Mucosa of gallbladder (tissue), 1 donor: ENCODE data around the gene SLC6A12. TPM values are rescaled to one million over a fixed set of nuclear protein-coding genes. Genes with fewer than 3 reads are reported as not detected.

Experiments used
- total RNA-seq: library from RNA; stranded (reverse); gene quantifications from one replicate; pipeline ENCODE4 v1.2.1, GENCODE V29; 2021
- donor health status: DM: no; HTN: no; CAD: no.

Gene SLC6A12
- total RNA-seq, 1 donor from 2014 or later = 1.2 TPM

Other genes with a start within 250 kb of the SLC6A12 start
- gene IQSEC3, start 147.4 kb downstream of the SLC6A12 start, total RNA-seq = 1.6 TPM
- gene SLC6A13, start 48.7 kb upstream of the SLC6A12 start, total RNA-seq = 0.40 TPM
- 75.2 TPM for gene KDM5A, start 175.2 kb upstream of the SLC6A12 start, total RNA-seq
- 5.3 TPM for gene CCDC77, start 187.5 kb upstream of the SLC6A12 start, total RNA-seq
- 26.4 TPM for gene B4GALNT3, start 245.8 kb upstream of the SLC6A12 start, total RNA-seq